PC-3 (cell line): ENCODE measurements around the gene OR1K1. TPM values are rescaled to one million over a fixed set of nuclear protein-coding genes. Genes with fewer than 3 reads are reported as not detected.

ENCODE experiments used
- ATAC-seq: fragments of 200-7000 bp; cut with Tn5 transposase; 2 replicates; pipeline ENCODE4 v1.9.1; 2020; ENCODE audit warnings: mild to moderate bottlenecking, moderate library complexity
- Bru-seq: library from RNA; stranded (reverse); fragments of 400-500 nt; gene quantifications from one replicate; lab custom pipeline; 2021; lab: Mats Ljungman, UMichigan
- BruChase-seq, 2 experiments: library from RNA; stranded (reverse); fragments of 400-500 nt; gene quantifications; one replicate each; lab custom pipeline; 2021; lab: Mats Ljungman, UMichigan
- BruUV-seq: library from RNA; stranded (reverse); fragments of 400-500 nt; replicated peaks from 2 replicates; lab custom pipeline; 2021; lab: Mats Ljungman, UMichigan
- CTCF ChIA-PET: fragments of 300-600 bp; sonication (Branson Sonifier 250); formaldehyde crosslinking; loops from one replicate; lab custom pipeline; 2022; ENCODE audit warnings: antibody characterized with exemption; lab: Charles Lee
- POLR2A ChIA-PET: fragments of 300-600 bp; sonication (Branson Sonifier 250); formaldehyde crosslinking; loops from one replicate; lab custom pipeline; 2022; ENCODE audit warnings: antibody characterized with exemption; ENCODE audit not compliant: unreplicated experiment; lab: Charles Lee
- DNase-seq: peaks from one replicate; pipeline ENCODE4 v3.0.0-alpha.2; 2015
- H2AFZ ChIP-seq: fragments of 300-600 bp; sonication (generic); 2 replicates; pipeline ENCODE4 v1.6.0; 2016; ENCODE audit warnings: antibody characterized with exemption, low read length
- H3F3A ChIP-seq: fragments of 300-600 bp; sonication (generic); one replicate; pipeline ENCODE4 v1.6.0; 2017; ENCODE audit warnings: antibody characterized with exemption, low read length, control low read depth, mild to moderate bottlenecking; ENCODE audit not compliant: unreplicated experiment
- H3K27ac ChIP-seq: fragments of 300-600 bp; sonication (generic); 2 replicates; pipeline ENCODE4 v1.5.1; 2016; ENCODE audit warnings: mild to moderate bottlenecking, low read length
- H3K27me3 ChIP-seq: fragments of 300-600 bp; sonication (generic); 2 replicates; pipeline ENCODE4 v1.6.1; 2016; ENCODE audit warnings: low read length, mixed read lengths
- H3K36me3 ChIP-seq: fragments of 300-600 bp; sonication (generic); 2 replicates; pipeline ENCODE4 v1.6.1; 2016; ENCODE audit warnings: low read depth, mixed run types, low read length, mixed read lengths
- H3K4me1 ChIP-seq: fragments of 300-600 bp; sonication (generic); 2 replicates; pipeline ENCODE4 v1.5.1; 2016; ENCODE audit warnings: low read length; ENCODE audit not compliant: insufficient read depth
- H3K4me2 ChIP-seq: fragments of 300-600 bp; sonication (generic); 2 replicates; pipeline ENCODE4 v1.6.0; 2016; ENCODE audit warnings: low read length
- H3K4me3 ChIP-seq: fragments of 300-600 bp; sonication (generic); 2 replicates; pipeline ENCODE4 v1.5.1; 2016; ENCODE audit warnings: mild to moderate bottlenecking, low read length, mixed read lengths
- H3K79me2 ChIP-seq: fragments of 300-600 bp; sonication (generic); 2 replicates; pipeline ENCODE4 v1.6.1; 2017; ENCODE audit warnings: low read length, mixed read lengths
- H3K9ac ChIP-seq: fragments of 300-600 bp; sonication (generic); 2 replicates; pipeline ENCODE4 v1.6.0; 2016; ENCODE audit warnings: mild to moderate bottlenecking, low read length
- H3K9me2 ChIP-seq: fragments of 300-600 bp; sonication (generic); replicated peaks from 2 replicates; pipeline ENCODE4 v1.6.1; 2016; ENCODE audit warnings: mixed run types, low read length, mixed read lengths
- H3K9me3 ChIP-seq: fragments of 300-600 bp; sonication (generic); 2 replicates; pipeline ENCODE4 v1.6.1; 2016; ENCODE audit warnings: low read length, mixed read lengths
- H4K20me1 ChIP-seq: fragments of 300-600 bp; sonication (generic); 2 replicates; pipeline ENCODE4 v1.6.1; 2016; ENCODE audit warnings: low read length, mixed read lengths
- EZH2 ChIP-seq: fragments of 300-600 bp; sonication (generic); IDR thresholded peaks from one replicate; pipeline ENCODE4 v1.6.1; 2017; ENCODE audit warnings: antibody characterized with exemption, mild to moderate bottlenecking, low read length; ENCODE audit not compliant: unreplicated experiment
- EZH2phosphoT487 ChIP-seq: fragments of 300-600 bp; sonication (generic); IDR thresholded peaks from 2 replicates; pipeline ENCODE4 v1.6.1; 2018; ENCODE audit warnings: mild to moderate bottlenecking, antibody characterized with exemption, low read length, borderline replicate concordance
- intact Hi-C: fragments of 100-400 bp; cut with micrococcal nuclease; formaldehyde crosslinking; loops from 2 replicates; pipeline ENCODE4 v1.9.0; 2023
- long read RNA-seq: library from polyadenylated mRNA; unstranded; transcript quantifications from one replicate; pipeline ENCODE4 v2.0.0, GENCODE V29; 2021; ENCODE audit not compliant: unreplicated experiment
- total RNA-seq: library from RNA; depleted of rRNA; stranded (reverse); fragments of >200 nt; gene quantifications from 2 replicates; pipeline ENCODE4 v1.2.3, GENCODE V29; 2014; rRNA removed
- TF ChIP-seq, protein P1 (sequence below): fragments of 300-600 bp; sonication (generic); conservative IDR thresholded peaks from 2 replicates; pipeline ENCODE4 v1.5.1; 2017; ENCODE audit warnings: antibody characterized with exemption, low read depth, mild to moderate bottlenecking, low read length

The OR1K1 gene
- total RNA-seq (not detected in 2 replicates), Bru-seq, nascent RNA (not detected), BruChase-seq, experiment 1, labeled RNA remaining after a 6-hour chase (not detected), BruChase-seq, experiment 2, labeled RNA remaining after a 2-hour chase (not detected)
- long read RNA-seq = 0 reads

DNA sequence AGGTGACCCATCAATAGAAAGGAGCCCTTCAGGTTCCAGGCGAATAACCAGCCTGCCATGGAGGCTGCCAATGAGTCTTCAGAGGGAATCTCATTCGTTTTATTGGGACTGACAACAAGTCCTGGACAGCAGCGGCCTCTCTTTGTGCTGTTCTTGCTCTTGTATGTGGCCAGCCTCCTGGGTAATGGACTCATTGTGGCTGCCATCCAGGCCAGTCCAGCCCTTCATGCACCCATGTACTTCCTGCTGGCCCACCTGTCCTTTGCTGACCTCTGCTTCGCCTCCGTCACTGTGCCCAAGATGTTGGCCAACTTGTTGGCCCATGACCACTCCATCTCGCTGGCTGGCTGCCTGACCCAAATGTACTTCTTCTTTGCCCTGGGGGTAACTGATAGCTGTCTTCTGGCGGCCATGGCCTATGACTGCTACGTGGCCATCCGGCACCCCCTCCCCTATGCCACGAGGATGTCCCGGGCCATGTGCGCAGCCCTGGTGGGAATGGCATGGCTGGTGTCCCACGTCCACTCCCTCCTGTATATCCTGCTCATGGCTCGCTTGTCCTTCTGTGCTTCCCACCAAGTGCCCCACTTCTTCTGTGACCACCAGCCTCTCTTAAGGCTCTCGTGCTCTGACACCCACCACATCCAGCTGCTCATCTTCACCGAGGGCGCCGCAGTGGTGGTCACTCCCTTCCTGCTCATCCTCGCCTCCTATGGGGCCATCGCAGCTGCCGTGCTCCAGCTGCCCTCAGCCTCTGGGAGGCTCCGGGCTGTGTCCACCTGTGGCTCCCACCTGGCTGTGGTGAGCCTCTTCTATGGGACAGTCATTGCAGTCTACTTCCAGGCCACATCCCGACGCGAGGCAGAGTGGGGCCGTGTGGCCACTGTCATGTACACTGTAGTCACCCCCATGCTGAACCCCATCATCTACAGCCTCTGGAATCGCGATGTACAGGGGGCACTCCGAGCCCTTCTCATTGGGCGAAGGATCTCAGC lies at the start of gene OR1K1:
Gene OR1K1, plus strand, starts transcription at position 58 of the 995 bp plus-strand sequence. Its CDS starts 0 bp downstream, at position 58.
- CTCF ChIA-PET = no interaction called here
- H3K79me2 ChIP-seq = no peaks in the 10 kb centered on the region
- BruUV-seq = no TSS peak
- POLR2A ChIA-PET = no interaction called here
- no peak within 1 kb of the TSS for H3K4me3 ChIP-seq
- no peak within 1 kb of the TSS for H3K4me2 ChIP-seq
- H4K20me1 ChIP-seq = no peaks in the 10 kb centered on the region
- no peak within 1 kb of the TSS for H3K9ac ChIP-seq
- TF ChIP-seq EZH2 = no peak
- TF ChIP-seq EZH2phosphoT487 = no peak
- TF ChIP-seq, protein P1, sequence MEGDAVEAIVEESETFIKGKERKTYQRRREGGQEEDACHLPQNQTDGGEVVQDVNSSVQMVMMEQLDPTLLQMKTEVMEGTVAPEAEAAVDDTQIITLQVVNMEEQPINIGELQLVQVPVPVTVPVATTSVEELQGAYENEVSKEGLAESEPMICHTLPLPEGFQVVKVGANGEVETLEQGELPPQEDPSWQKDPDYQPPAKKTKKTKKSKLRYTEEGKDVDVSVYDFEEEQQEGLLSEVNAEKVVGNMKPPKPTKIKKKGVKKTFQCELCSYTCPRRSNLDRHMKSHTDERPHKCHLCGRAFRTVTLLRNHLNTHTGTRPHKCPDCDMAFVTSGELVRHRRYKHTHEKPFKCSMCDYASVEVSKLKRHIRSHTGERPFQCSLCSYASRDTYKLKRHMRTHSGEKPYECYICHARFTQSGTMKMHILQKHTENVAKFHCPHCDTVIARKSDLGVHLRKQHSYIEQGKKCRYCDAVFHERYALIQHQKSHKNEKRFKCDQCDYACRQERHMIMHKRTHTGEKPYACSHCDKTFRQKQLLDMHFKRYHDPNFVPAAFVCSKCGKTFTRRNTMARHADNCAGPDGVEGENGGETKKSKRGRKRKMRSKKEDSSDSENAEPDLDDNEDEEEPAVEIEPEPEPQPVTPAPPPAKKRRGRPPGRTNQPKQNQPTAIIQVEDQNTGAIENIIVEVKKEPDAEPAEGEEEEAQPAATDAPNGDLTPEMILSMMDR = no peak
- no peaks in the 10 kb centered on the region for H3K36me3 ChIP-seq
- H3K27ac ChIP-seq = no peak within 1 kb of the TSS
- no peaks in the 10 kb centered on the region for H3K9me2 ChIP-seq
- no peak within 1 kb of the TSS for H2AFZ ChIP-seq
- no peak for ATAC-seq
- intact Hi-C loops = no loop called here
- H3K4me1 ChIP-seq = peaks cover 4% of the 10 kb centered on the region; the same call in 1 of the 2 replicates
- no peaks in the 10 kb centered on the region for H3K27me3 ChIP-seq
- H3F3A ChIP-seq = no peaks in the 10 kb centered on the region
- no peaks in the 10 kb centered on the region for H3K9me3 ChIP-seq
- no peak for DNase-seq

DNA sequence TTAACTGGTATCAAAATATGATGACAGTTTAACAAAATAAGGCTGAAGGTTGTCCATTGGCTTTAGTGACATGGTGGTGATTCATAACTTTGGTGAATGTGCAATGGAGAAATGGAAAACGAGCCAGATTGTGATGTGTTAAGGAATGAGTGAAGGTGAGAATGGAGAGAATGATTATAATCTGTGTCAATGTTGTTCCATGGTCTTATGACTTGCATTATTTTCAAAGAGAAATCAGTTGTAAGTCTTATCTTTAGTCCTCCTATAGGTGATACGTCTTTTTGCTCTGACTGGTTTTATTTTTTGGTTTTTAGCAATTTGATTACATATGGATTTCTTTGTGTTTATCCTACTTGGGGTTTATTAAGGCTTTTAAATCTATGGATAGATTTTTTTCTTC lies 45.1 kb upstream of the OR1K1 start:
- Histone ChIP-seq H3K4me1 (no peaks in the 10 kb centered on the region), H3K36me3 (no peaks in the 10 kb centered on the region), H3K79me2 (no peaks in the 10 kb centered on the region), H3K9ac (no peak overlapping the region), H4K20me1 (no peaks in the 10 kb centered on the region), H3K4me3 (no peak overlapping the region), H3K27ac (no peak overlapping the region), H2AFZ (no peak overlapping the region), H3K4me2 (no peak overlapping the region), H3F3A (no peaks in the 10 kb centered on the region), H3K9me2 (no peaks in the 10 kb centered on the region), H3K9me3 (no peaks in the 10 kb centered on the region), H3K27me3 (peaks cover 3% of the 10 kb centered on the region; the same call in 1 of the 2 replicates)
- DNase-seq (no peak), ATAC-seq (no peak)
- ChIA-PET CTCF (no interaction called here), POLR2A (no interaction called here)
- no peak for TF ChIP-seq EZH2phosphoT487
- TF ChIP-seq EZH2 = no peak
- intact Hi-C loops = no loop called here
- BruUV-seq = no TSS peak

DNA sequence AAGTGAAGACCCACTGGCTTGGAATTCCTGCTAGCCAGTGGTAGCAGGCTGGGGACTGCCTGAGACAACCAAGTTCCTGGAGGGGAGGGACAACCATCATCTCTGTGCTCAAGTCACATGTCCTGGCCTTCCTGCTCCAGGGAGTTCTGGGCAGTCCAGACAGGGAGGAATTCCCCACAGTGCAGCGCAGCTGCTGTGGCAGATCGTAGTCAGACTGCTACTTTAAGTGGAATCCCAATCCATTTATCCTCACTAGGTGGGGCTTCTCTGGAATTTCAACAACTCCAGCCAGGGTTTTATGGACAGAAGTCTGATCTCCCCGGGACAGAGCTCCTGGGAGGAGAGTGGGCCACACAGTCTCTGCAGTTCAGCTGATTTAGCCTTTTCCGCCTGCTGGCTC lies 32.1 kb upstream of the OR1K1 start:
- CTCF ChIA-PET = no interaction called here
- intact Hi-C loops = no loop called here
- H3K27me3 ChIP-seq = no peaks in the 10 kb centered on the region
- no peak overlapping the region for H3K4me3 ChIP-seq
- H3K4me1 ChIP-seq = no peaks in the 10 kb centered on the region
- H4K20me1 ChIP-seq = no peaks in the 10 kb centered on the region
- H3K9ac ChIP-seq = no peak overlapping the region
- DNase-seq = no peak
- no peak overlapping the region for H3K27ac ChIP-seq
- BruUV-seq = no TSS peak
- ATAC-seq = no peak
- no peaks in the 10 kb centered on the region for H3K79me2 ChIP-seq
- no peak overlapping the region for H2AFZ ChIP-seq
- POLR2A ChIA-PET = no interaction called here
- H3K4me2 ChIP-seq = no peak overlapping the region
- H3F3A ChIP-seq = no peaks in the 10 kb centered on the region
- H3K9me2 ChIP-seq = no peaks in the 10 kb centered on the region
- H3K36me3 ChIP-seq = no peaks in the 10 kb centered on the region
- H3K9me3 ChIP-seq = no peaks in the 10 kb centered on the region
- TF ChIP-seq EZH2phosphoT487 (no peak), EZH2 (no peak)
- TF ChIP-seq, protein P1 = no peak
